GM12878 (cell line): ENCODE results near the gene MFN2. TPM values are rescaled to one million over a fixed set of nuclear protein-coding genes. Genes with fewer than 3 reads are reported as not detected.

ENCODE experiments used
- ATAC-seq: fragments of 200-7000 bp; cut with Tn5 transposase; 3 replicates; pipeline ENCODE4 v1.9.1; 2020; ENCODE audit warnings: mild to moderate bottlenecking, moderate library complexity
- BruUV-seq: library from RNA; stranded (reverse); fragments of 400-500 nt; replicated peaks from 2 replicates; lab custom pipeline; 2021; lab: Mats Ljungman, UMichigan
- CTCF ChIA-PET: fragments of 300-600 bp; sonication (Branson Sonifier 250); formaldehyde crosslinking; extraction: SDS; loops from one replicate; lab custom pipeline; 2021; ENCODE audit warnings: inconsistent platforms; lab: Yijun Ruan, JAX
- POLR2A ChIA-PET: fragments of 350-600 bp; formaldehyde crosslinking; extraction: SDS; loops from one replicate; lab custom pipeline; 2021; ENCODE audit warnings: inconsistent platforms; lab: Charles Lee
- RAD21 ChIA-PET: fragments of 300-600 bp; sonication (Branson Sonifier 250); formaldehyde crosslinking; loops from one replicate; lab custom pipeline; 2023; ENCODE audit warnings: antibody characterized with exemption; ENCODE audit not compliant: unreplicated experiment; lab: Charles Lee
- SMC1A ChIA-PET: fragments of 300-600 bp; sonication (Branson Sonifier 250); formaldehyde crosslinking; loops from one replicate; lab custom pipeline; 2023; ENCODE audit not compliant: unreplicated experiment, uncharacterized antibody; lab: Charles Lee
- DNase-seq: peaks from one replicate; pipeline ENCODE4 v3.0.0-alpha.2; 2011; ENCODE audit warnings: low read depth, low spot score
- FAIRE-seq: peaks from 3 replicates; lab custom pipeline; 2011; peaks lifted over from hg19 to GRCh38; lab: Jason Lieb, UNC
- H2AFZ ChIP-seq: 2 replicates; pipeline ENCODE4 v1.6.0; 2011; ENCODE audit warnings: low read depth, low read length, control low read depth; ENCODE audit not compliant: control insufficient read depth
- H3K27ac ChIP-seq: 2 replicates; pipeline ENCODE4 v1.5.1; 2011; ENCODE audit warnings: control low read depth; ENCODE audit not compliant: control insufficient read depth, insufficient read depth
- H3K27me3 ChIP-seq, 2 experiments: replicated peaks in 1 of 2; 2 replicates each; pipeline versions ENCODE4 v1.6.0 to v1.6.1; 2011; ENCODE audit warnings: low read length in 1 of 2; ENCODE audit not compliant: control insufficient read depth in 2 of 2, insufficient read depth in 2 of 2
- H3K36me3 ChIP-seq, 2 experiments: 2 replicates each; pipeline ENCODE4 v1.5.1; 2011; ENCODE audit warnings: low read length in 1 of 2; ENCODE audit not compliant: control insufficient read depth in 2 of 2, insufficient read depth in 2 of 2
- H3K4me1 ChIP-seq: 2 replicates; pipeline ENCODE4 v1.6.1; 2011; ENCODE audit warnings: mild to moderate bottlenecking, low read length, moderate library complexity, mixed read lengths; ENCODE audit not compliant: control insufficient read depth, insufficient read depth
- H3K4me2 ChIP-seq: 2 replicates; pipeline ENCODE4 v1.6.0; 2011; ENCODE audit warnings: control low read depth; ENCODE audit not compliant: control insufficient read depth, insufficient read depth
- H3K4me3 ChIP-seq: fragments of 200-600 bp; sonication (generic); 2 replicates; pipeline ENCODE4 v1.5.1; 2016
- H3K79me2 ChIP-seq: 2 replicates; pipeline ENCODE4 v1.6.0; 2011; ENCODE audit warnings: low read length; ENCODE audit not compliant: control insufficient read depth, insufficient read depth
- H3K9ac ChIP-seq: 2 replicates; pipeline ENCODE4 v1.8.0; 2011; ENCODE audit warnings: low read length, control low read depth, mixed read lengths; ENCODE audit not compliant: control insufficient read depth, insufficient read depth
- H3K9me3 ChIP-seq: replicated peaks from 3 replicates; pipeline ENCODE4 v1.5.1; 2011; ENCODE audit warnings: mild to moderate bottlenecking, low read length; ENCODE audit not compliant: control insufficient read depth, insufficient read depth
- H4K20me1 ChIP-seq: 2 replicates; pipeline ENCODE4 v1.6.0; 2011; ENCODE audit not compliant: control insufficient read depth, insufficient read depth
- CREM ChIP-seq: IDR thresholded peaks from 2 replicates; pipeline ENCODE4 v1.6.1; 2014; ENCODE audit warnings: antibody characterized with exemption, low read depth
- NFXL1 ChIP-seq: fragments of 450-650 bp; IDR thresholded peaks from 2 replicates; pipeline ENCODE4 v1.6.1; 2017; ENCODE audit warnings: antibody characterized with exemption, mild to moderate bottlenecking, borderline replicate concordance
- REST ChIP-seq: IDR thresholded peaks from 2 replicates; pipeline ENCODE4 v1.6.1; 2012; ENCODE audit warnings: mild to moderate bottlenecking, low read depth, low read length
- STAT1 ChIP-seq: fragments of 450-650 bp; conservative IDR thresholded peaks from 2 replicates; pipeline ENCODE4 v1.6.1; 2014; ENCODE audit warnings: antibody characterized with exemption, mild to moderate bottlenecking
- ZZZ3 ChIP-seq: IDR thresholded peaks from 2 replicates; pipeline ENCODE4 v1.6.1; 2011; ENCODE audit warnings: low read depth; ENCODE audit not compliant: control insufficient read depth, insufficient read length
- WGBS: methylation state at CpG from one replicate; pipeline ENCODE4 v1.1.6; 2016; ENCODE audit warnings: low lambda C conversion rate; ENCODE audit not compliant: insufficient replicate concordance, insufficient coverage; ENCODE audit errors: missing lambda C conversion rate; 5-methylcytosine and 5-hydroxymethylcytosine counted together
- in situ Hi-C: fragments of 300-500 bp; cut with MboI; formaldehyde crosslinking; loops from 9 replicates; pipeline ENCODE4 v1.14.3; 2018; ENCODE audit warnings: mixed read lengths
- intact Hi-C: fragments of 100-400 bp; cut with micrococcal nuclease; formaldehyde crosslinking; loops from one replicate; pipeline ENCODE4 v1.14.2; 2022; ENCODE audit not compliant: unreplicated experiment
- polyA plus RNA-seq, 11 experiments: library from polyadenylated mRNA; depleted of rRNA in 4 of 11; unstranded in 6 of 11; stranded (reverse) in 5 of 11; fragments of >200 nt; fragmentation: Nextera tagmentation in 4 of 11; fragmentation: Illumina TruSeq in 1 of 11; extraction: Ambion mirVana in 4 of 11; extraction: Trizol in 1 of 11; gene quantifications; 1 replicate in 1 of 11; 2 replicates in 10 of 11; pipeline versions ENCODE4 v1.2.1 to v1.2.3, GENCODE V29; 2011 to 2016; ENCODE audit warnings: inconsistent platforms in 2 of 11, missing spikeins in 2 of 11, low read depth in 1 of 11
- total RNA-seq, 4 experiments: library from RNA; depleted of rRNA in 3 of 4; stranded (reverse); fragments of >200 nt in 3 of 4; fragmentation: Illumina TruSeq in 1 of 4; extraction: Trizol in 1 of 4; gene quantifications; 2 replicates each; pipeline versions ENCODE4 v1.2.1 to v1.2.3, GENCODE V29; 2013 to 2021

MFN2 gene
- total and polyA plus RNA-seq, 10 of the 15 experiments (the other 5 are each of a cell fraction or from before 2014, with no cell fraction given), result 5.3 to 64.4 (median 48.1) TPM

- no peak for TF ChIP-seq ZZZ3
Measured at GRCh38 chr1:11930571-11931445, 49.4 kb upstream of the MFN2 start (continued).

GRCh38 chr1:11931845-11932244, 48.4 kb upstream of the MFN2 start:
- peaks cover 21% of the 10 kb centered on the region for H3K79me2 ChIP-seq
- ChIA-PET SMC1A (interaction anchor here (0.6 kb wide), 1 partner anchor 59 kb away, joined by 3 read pairs; no protein-coding TSS in a partner anchor), RAD21 (no interaction called here), CTCF (interaction anchor here (0.9 kb wide), 1 partner anchor 34 kb away, joined by 3 read pairs; no protein-coding TSS in a partner anchor), POLR2A (interaction anchor here (0.5 to 4.2 kb wide), 3 partner anchors 22 to 200 kb away, joined by 3 to 37 read pairs (median 3); no protein-coding TSS in a partner anchor)
- peaks cover 23% of the 10 kb centered on the region for H3K4me1 ChIP-seq
- no TSS peak for BruUV-seq
- H3K4me2 ChIP-seq, result no peak overlapping the region
- H3K27ac ChIP-seq, result no peak overlapping the region
- WGBS, result 79% methylated on average over 10 of the region's 10 CpGs
- no peak for DNase-seq
- FAIRE-seq, result no peak
- no peaks in the 10 kb centered on the region for H4K20me1 ChIP-seq
- TF ChIP-seq STAT1 (no peak), REST (no peak), NFXL1 (no peak), CREM (no peak), ZZZ3 (no peak)
- H2AFZ ChIP-seq, result no peak overlapping the region
- H3K36me3 ChIP-seq, result no peaks in the 10 kb centered on the region
- intact Hi-C loops, result no loop called here
- H3K27me3 ChIP-seq, result no peaks in the 10 kb centered on the region
- ATAC-seq, result no peak
- H3K9ac ChIP-seq, result no peak overlapping the region
- in situ Hi-C loops, result no loop called here
- H3K9me3 ChIP-seq, result no peaks in the 10 kb centered on the region
- no peak overlapping the region for H3K4me3 ChIP-seq
